Nephron progenitor cell (in vitro differentiated cells): ENCODE data around the gene RCOR1.
A peak's percentile ranks its signal among the peaks of the same experiment; 100 is the strongest.

Experiments used
- DNase-seq: peaks from one replicate; pipeline ENCODE4 v3.0.0; 2021
- H3K27ac Mint-ChIP-seq: 2 replicates; pipeline ENCODE4 v1.8.0; 2021; ENCODE audit warnings: mild to moderate bottlenecking, moderate library complexity, mixed read lengths
- H3K27me3 Mint-ChIP-seq: 2 replicates; pipeline ENCODE4 v1.8.0; 2021; ENCODE audit warnings: mild to moderate bottlenecking, low read depth, mixed read lengths; ENCODE audit not compliant: poor library complexity
- H3K36me3 Mint-ChIP-seq: 2 replicates; pipeline ENCODE4 v1.8.0; 2021; ENCODE audit warnings: low read depth, mixed read lengths
- H3K4me1 Mint-ChIP-seq: 2 replicates; pipeline ENCODE4 v1.8.0; 2021; ENCODE audit warnings: mixed read lengths
- H3K4me3 Mint-ChIP-seq: 2 replicates; pipeline ENCODE4 v1.8.0; 2021; ENCODE audit warnings: mild to moderate bottlenecking, moderate library complexity, mixed read lengths
- H3K9me3 Mint-ChIP-seq: 2 replicates; pipeline ENCODE4 v1.8.0; 2021; ENCODE audit warnings: mild to moderate bottlenecking, moderate library complexity, mixed read lengths
- CTCF ChIP-seq: fragments of 200-600 bp; sonication (generic); IDR thresholded peaks from 2 replicates; pipeline ENCODE4 v1.5.0; 2021; ENCODE audit warnings: antibody characterized with exemption

RCOR1 gene

GRCh38 chr14:102772781-102773570 is 180.5 kb downstream of the RCOR1 start:
- Mint-ChIP-seq H3K4me1 (peaks cover 24% of the 10 kb centered on the region), H3K9me3 (no peaks in the 10 kb centered on the region), H3K4me3 (no peak overlapping the region), H3K27ac (no peak overlapping the region), H3K27me3 (peaks cover 18% of the 10 kb centered on the region), H3K36me3 (no peaks in the 10 kb centered on the region)
- DNase-seq = no peak
- TF ChIP-seq CTCF = peak; percentile 35

- H3K9me3 Mint-ChIP-seq = no peaks in the 10 kb centered on the region
- no peak overlapping the region for H3K4me3 Mint-ChIP-seq
- peak overlapping the region; percentile 98 for H3K27ac Mint-ChIP-seq
- peaks cover 12% of the 10 kb centered on the region for H3K27me3 Mint-ChIP-seq
- DNase-seq = peak; percentile 40
- H3K4me1 Mint-ChIP-seq = peaks cover 39% of the 10 kb centered on the region
- TF ChIP-seq CTCF = peak; percentile 59
- H3K36me3 Mint-ChIP-seq = no peaks in the 10 kb centered on the region
These were observed 182.1 kb downstream of the RCOR1 start for GRCh38 chr14:102774391-102775153.

GRCh38 chr14:102775855-102776760 is 183.7 kb downstream of the RCOR1 start:
- TF ChIP-seq CTCF = no peak
- peak overlapping the region; percentile 48 for H3K27ac Mint-ChIP-seq
- H3K36me3 Mint-ChIP-seq = peaks cover 6% of the 10 kb centered on the region
- peak; percentile 23 for DNase-seq
- H3K4me3 Mint-ChIP-seq = peak overlapping the region; percentile 75
- peaks cover 12% of the 10 kb centered on the region for H3K27me3 Mint-ChIP-seq
- H3K9me3 Mint-ChIP-seq = no peaks in the 10 kb centered on the region
- H3K4me1 Mint-ChIP-seq = peaks cover 43% of the 10 kb centered on the region

GRCh38 chr14:102776761-102777710 is 184.6 kb downstream of the RCOR1 start, which contains the start of gene TRAF3:
TSS of gene TRAF3 (plus strand) at chr14:102777449. CDS start at chr14:102870202, 92,753 bp downstream.
- Mint-ChIP-seq H3K9me3 (no peaks in the 10 kb centered on the region), H3K36me3 (peaks cover 7% of the 10 kb centered on the region), H3K4me3 (peak within 1 kb of the TSS; percentile 89), H3K27me3 (peaks cover 7% of the 10 kb centered on the region), H3K4me1 (peaks cover 45% of the 10 kb centered on the region), H3K27ac (no peak within 1 kb of the TSS)
- DNase-seq = peak; percentile 75
- TF ChIP-seq CTCF = no peak
